Measurements from ENCODE around the gene OR52N2.

OR52N2 gene

DNA sequence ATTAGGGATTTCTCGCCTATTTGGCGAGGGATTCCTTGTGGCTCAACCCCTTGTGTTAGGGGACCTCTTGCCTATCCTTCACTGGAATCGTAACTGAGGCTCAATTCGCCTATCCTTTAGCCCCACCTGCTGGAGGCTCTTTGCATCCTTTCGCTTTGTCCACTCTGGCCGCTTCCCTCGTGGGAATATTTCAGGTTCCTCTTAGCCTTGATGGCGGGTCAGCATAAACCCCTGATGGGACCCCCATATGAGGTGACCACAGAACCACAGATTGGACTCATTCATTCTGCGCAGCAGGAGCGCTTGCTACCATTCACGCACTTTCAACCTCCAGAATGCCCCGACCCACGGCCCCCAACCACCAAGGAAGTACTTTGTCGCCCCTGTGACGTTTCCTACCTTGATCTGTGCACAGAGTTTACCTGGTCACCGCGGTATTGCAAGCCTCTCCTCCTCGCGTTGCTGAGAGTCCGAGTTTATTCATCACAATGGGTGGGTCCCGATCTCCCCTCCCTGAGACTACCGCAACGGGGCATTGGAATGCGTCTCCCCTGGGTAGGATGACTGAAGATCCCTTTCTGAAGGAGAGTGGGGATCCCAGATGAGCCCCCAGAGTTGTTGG, at the start of gene OR52N2:
OR52N2 (plus strand) TSS at position 425 of the 622 bp plus-strand sequence. CDS start 11,412 bp downstream, outside the sequence.
- DNase-seq (ENCODE audit: low spot score): peak; percentile 36

DNA sequence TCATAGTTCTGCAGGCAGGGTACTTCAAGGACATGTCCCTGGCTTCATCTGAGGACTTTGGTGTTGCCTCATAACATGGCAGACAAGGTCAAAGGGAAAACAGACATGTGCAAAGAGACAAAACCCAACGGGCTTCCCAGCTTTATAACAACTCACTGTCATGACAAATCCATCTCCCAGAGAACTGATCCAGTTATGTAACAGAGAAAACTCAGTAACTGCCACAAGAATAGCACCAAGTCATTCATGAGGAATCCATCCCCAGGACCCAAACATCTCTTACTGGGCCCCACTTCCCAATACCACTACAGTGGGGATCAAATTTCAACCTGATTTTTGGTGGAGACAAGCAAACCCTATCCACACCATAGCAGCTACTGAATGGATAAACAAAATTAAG, 41.7 kb upstream of the OR52N2 start:
- DNase-seq (ENCODE audit: low spot score): no peak

DNA sequence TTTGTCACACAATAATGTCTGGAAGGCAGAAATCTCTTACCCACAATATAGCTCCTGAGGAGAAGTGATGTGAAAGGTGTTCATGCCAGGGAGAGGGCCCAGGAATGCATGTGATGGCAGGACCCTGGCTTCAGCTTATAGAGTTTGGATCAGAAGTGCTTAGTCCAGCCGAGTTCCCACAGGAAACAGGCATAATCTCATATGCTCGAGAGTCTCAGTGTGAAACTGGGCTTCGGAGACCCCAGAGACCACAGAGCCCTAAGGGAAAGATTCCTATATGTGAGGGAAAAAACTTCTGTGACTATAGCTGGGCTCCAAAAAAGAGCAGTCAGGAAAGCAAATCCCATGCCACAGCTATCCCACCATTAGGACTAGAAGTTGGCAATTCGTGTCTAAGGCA, 25.5 kb upstream of the OR52N2 start, which contains the start of gene OR52N5:
OR52N5 (minus strand) TSS at position 101 of the 400 bp plus-strand sequence. CDS start 4,721 bp downstream, outside the sequence.
- no peak for DNase-seq (ENCODE audit: low spot score)

DNA sequence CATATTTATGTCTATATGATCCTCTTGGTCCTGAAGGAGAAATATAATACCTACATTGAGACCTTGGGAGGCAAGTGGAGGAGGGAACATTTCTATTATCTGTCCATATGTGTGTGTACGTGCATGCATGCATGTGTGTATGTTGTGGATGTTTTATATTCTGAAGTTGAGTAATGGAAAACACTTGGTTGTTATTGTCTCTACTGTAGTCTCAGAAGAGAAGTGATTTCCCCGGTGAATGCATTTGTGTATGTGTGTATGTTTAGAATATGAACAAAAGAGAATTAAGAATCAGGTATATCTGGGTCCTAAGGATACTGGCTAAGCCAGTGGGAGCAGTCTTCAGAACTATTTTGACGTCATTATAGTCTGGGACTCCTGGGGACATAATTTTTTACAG, 17.6 kb upstream of the OR52N2 start, which contains the start of gene OR52N1:
OR52N1 (minus strand) TSS at position 101 of the 400 bp plus-strand sequence. CDS start 2,449 bp downstream, outside the sequence.
- no peak for DNase-seq (ENCODE audit: low spot score)

DNA sequence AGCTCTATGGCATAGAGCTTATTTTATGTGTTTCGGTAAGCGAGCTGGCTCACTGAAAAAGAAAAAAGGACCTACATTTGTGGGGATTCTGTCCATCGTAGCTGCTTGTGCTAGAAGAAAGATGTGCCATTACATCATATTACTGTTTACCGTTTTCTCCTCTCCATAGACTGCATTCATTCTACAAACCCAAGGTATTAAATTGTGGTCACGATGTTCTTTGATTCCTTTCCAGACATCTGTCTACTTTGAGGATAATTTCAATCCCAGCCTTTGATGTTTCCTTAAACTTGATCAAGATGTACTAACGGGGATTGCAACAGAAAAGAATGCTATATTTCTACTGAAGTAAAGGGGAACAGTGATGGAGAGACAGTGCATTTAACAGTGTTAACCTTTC, 12.2 kb upstream of the OR52N2 start:
- DNase-seq (ENCODE audit: low spot score): no peak

DNA sequence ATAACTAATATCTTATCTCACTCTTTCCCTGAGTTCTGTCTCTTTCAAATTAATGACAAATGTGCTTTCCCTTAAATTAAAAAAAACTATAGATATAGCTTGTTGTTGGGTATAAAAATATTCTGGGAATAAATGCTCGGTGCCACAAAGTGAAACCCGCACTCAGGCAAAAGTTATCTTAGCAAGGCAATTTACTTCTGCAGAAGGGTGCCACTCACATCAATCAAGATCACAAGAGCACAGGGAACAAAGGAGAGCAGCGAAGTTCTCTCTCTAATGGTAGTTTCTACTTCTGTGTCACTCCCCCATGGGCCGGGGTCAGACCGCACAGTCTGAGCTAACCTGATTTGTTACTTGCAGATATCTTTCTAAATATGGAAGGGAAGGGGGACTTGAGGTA, 4.7 kb upstream of the OR52N2 start:
- DNase-seq (ENCODE audit: low spot score): no peak

DNA sequence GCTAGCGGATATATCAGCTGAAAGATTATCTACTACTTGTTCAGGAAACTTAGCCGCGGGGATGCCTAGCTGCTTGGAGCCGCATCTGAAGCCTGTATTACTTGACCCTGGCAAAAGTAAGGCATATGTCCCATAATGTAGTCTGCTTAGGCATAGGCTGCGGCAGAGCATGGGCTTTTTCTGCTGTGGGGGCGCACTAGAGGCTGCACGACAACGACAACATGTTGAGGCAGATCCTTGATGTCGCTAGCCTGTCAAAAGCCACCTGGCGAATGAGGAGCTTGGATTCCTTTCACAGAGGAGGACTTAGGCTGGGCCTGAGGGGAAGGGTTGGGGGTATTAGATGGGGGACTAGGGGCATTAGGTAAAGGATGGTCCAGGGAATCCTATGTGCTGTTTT, 1.1 kb upstream of the OR52N2 start:
- DNase-seq (ENCODE audit: low spot score): no peak

DNA sequence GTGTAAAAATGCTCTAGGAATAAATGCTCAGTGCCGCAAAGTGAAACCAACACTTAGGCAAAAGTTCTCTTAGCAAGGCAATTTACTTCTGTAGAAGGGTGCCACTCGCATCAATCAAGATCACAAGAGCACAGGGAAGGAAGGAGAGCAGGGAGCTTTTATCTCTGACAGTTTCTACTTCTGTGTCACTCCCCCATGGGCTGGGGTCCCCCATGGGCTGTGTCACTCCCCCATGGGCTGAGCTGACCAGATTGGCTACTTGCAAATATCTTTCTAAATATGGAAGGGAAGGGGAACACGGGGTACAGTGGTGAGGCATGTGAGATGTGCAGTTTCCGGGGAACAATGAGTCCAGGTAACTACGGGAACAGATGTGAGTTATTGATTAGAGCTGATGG, 397 bp downstream of the OR52N2 start:
- no peak for DNase-seq (ENCODE audit: low spot score)

DNA sequence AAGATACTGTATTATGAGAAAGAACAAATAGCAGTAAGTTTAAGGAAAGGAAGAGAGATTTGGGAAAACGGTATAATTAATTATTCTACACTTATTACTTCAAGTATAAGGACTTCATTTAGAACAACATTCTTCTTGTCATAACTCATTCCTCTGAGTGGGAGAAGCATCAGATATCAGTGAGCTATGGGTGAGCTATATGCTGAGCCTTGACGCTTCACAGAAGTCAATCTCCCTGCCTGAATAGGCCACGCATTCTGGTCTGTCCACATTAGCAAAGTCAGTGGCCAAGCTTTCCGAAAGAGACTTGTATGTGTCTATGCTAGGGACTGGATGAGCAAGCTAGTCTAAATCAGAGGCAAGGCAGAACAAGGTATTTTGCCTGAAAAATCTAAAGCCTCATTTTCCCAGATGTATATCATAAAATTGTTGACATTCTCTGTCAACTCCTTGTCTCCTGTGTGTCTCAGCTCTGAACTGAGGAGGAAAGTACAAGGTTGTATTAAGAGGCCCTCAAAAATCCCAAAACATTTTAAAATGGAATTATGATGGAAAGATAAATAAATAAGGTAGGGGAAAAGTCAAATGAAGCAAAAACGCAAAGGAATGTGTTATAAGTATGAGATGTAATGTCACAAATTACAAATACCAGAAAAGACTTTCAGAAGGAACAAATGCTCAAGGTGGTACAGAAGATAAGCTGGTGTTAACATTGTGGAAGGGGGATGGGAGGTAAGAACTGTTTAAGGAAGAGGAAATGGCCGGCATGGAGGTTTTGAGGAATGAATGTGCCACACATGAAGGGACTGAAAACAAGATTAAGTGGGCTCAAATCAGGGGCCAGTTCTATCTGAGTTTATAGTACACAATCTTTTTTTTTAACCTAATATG, 1.4 kb downstream of the OR52N2 start:
- DNase-seq (ENCODE audit: low spot score): no peak

DNA sequence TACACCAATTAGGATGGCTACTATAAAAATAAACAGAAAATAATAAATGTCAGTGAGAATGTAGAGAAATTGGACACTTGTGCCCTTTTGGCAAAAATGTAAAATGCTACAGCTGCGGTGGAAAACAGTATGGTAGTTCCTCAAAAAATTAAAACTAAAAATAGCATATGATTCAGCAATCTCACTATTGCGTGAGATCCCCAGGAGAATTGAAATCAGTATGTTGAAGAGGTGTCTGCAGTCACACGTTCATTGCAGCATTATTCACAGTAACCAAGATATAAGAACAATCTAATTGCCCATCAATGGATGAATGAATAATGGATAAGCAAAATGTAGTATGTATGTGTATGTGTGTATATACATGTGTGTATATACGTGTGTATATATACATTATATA, 6.8 kb downstream of the OR52N2 start:
- no peak for DNase-seq (ENCODE audit: low spot score)

DNA sequence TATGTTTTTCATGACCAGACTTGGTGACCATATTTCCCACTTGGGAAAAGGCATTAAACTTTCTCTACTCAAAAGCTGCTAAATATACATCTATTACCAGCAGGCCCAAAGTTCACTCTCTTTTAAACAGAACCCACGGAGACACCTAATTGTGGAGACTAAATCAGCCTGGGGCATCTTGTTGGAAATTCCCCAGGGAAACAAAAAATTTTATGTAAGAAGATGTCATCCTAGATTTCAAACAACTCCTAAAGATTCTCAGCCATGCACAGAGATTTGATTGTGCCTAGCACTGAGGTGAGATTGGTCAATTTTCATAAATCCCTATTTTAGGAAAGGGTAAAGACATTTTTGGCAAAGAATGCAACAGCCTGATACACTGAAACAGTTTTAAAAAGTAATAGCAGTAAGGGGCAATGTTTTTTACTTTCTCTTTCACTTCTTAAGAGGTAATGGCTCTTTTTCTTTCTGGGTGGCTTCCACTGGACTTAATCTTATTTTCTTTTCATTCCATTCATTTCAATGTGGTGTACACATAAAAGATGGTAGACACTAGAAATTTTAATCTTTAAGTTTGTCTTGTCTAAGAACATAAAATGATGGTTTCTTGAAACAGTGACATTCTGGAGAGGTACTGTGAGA, 9.6 kb downstream of the OR52N2 start:
- no peak for DNase-seq (ENCODE audit: low spot score)

DNA sequence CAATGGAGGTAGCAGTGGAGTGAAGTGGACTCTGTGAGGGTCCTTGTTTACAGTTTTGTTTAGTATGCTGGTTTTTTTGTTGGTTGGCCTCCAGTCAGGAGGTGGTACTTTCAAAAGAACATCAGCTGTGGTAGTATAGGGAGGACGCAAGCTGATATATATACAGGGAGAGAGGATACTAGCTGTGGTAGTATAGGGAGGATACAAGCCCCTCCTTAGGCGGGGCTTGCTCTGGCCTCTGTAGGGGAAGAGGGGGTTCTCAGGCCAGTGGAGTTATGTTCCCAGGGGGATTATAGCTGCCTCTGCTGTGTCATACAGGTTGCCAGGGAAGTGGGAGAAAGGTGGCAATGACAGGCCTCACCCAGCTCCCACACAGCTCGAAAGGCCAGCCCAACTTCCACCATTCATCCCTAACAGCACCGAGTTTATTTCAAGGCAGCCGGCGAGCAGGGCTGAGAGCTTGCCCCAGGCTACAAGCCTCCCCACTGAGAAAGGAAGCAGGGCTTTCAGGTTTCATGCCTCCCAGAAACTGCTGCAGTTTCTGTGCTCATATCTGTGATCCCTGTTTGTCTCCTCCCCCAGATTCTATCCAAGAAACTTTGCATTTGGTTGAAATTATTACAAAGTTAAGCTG, 22.6 kb downstream of the OR52N2 start:
- no peak for DNase-seq (ENCODE audit: low spot score)

DNA sequence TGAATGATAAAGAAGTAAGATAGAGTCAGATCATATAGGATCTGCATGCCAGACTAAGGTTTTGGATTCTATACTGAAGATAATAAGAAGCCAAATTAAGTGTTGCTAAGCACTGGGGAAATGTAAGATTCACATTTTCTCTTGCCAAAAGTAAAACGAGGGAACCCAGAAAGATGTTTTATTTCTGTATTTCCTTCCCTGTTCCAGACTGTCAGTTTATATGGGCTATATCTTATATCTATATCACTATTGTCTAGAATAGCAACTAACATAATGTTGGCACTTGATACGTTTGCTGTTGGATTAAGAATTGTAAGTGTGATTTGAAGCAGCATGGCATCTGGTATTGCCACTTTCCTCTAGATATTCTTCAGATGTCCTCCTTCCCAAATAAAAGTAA, 24.7 kb downstream of the OR52N2 start:
- no peak for DNase-seq (ENCODE audit: low spot score)

DNA sequence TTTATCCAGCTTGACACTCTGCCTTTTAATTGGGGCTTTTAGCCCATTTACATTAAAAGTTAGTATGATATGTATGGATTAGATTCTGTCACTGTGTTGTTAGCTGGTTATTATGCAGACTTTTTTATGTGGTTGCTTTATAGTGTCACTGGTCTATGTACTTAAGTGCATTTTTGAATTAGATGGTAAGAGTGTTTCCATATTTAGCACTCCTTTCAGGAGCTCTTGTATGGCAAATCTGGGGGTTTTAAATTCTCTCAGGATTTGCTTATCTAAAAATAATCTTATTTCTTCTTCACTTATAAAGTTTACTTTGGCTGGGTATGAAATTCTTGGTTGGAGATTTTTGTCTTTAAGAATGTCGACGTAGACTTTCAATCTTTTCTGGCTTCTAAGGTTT, 29.0 kb downstream of the OR52N2 start:
- no peak for DNase-seq (ENCODE audit: low spot score)

DNA sequence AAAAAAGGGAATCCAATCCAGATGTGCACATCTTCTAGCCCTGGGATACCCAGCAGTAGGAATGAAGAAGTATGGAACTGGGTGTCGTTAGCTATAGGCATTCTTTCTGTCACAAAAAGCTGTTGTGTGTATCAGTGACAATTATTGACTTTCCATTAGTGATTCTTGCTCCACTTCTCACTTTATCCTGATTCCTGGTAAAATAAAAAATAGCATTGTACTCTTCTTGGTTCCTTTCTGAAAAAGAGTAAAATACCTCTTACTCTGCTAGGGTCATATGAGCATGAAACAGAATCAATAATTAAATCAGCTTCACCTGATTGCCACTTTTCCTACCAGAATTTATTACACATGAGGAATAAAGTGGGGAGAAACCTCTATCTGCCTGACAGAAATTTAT, 33.1 kb downstream of the OR52N2 start, which contains the start of gene OR52E6:
OR52E6 (minus strand) TSS at position 101 of the 400 bp plus-strand sequence; CDS start at position 101, 0 bp downstream.
- no peak for DNase-seq (ENCODE audit: low spot score)

DNA sequence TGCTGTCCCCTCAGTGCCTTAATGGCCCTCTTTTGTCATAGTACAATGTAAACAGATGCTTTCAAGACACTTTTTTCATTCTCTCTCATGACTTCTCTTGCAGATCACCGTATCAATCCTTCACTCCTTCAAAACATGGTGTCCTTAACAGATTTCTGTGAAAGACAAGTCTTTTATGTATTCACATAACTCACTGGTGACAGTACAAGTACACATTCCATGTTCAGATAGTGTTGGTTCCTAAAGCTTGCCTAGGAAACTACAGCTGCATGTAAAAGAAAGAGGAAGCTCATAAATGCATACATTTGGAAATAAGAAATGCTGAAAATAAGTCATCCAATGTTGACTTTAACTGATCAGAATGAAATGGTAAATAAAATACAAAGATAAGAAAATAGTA, 38.0 kb downstream of the OR52N2 start:
- no peak for DNase-seq (ENCODE audit: low spot score)

DNA sequence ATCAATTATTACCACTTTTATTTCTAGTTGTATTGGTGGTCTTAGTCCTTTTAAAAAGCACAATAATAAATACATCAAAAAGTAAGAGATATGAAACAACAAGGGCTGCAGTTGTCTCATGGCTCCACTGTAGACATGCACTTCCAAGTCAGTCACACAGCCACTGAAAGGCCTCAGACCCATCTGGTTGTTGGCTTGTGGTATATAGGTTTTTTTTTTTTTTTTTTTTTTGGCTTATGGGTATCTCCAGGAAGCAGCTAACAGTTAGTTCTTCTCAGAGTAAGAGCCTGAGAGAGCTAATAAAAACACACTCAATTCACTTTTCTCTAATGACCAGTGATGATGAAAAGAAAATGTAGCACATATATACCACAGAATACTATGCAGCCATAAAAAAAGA, 39.0 kb downstream of the OR52N2 start:
- no peak for DNase-seq (ENCODE audit: low spot score)

DNA sequence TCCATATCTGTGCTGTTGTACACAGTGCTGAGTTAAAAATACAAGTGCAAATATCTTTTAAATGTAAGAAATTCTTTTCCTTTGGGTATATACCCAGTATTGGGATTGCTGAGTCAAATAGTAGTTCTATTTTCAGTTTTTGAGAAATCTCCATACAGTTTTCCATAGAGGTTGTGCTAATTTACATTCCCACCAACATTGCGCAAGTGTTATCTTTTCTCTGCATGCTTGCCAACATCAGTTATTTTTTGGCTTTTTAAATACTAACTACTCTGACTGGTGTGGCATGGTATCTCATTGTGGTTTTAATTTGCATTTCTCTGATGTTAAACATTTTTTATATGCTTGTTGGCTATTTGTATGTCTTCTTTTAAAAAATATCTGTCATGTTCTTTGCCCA, 42.3 kb downstream of the OR52N2 start:
- no peak for DNase-seq (ENCODE audit: low spot score)

DNA sequence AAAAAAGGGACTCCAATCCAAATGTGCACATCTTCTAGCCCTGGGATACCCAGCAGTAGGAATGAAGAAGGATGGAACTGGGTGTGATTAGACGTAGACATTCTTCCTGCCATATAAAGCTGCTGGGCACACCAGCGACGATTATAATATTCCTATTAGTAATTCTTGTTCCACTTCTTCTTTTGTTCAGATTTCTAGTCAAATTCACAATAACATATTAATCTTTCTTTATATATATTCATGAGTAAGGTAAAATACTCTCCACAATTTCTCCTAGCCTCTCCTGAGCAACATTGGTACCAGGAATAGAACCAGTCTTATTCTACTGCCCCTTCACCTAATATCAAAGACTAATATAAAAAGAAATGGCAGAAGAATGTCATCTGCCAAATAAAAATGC, 48.9 kb downstream of the OR52N2 start, which contains the start of gene OR52E8:
OR52E8 (minus strand) TSS at position 101 of the 400 bp plus-strand sequence; CDS start at position 101, 0 bp downstream.
- no peak for DNase-seq (ENCODE audit: low spot score)

DNA sequence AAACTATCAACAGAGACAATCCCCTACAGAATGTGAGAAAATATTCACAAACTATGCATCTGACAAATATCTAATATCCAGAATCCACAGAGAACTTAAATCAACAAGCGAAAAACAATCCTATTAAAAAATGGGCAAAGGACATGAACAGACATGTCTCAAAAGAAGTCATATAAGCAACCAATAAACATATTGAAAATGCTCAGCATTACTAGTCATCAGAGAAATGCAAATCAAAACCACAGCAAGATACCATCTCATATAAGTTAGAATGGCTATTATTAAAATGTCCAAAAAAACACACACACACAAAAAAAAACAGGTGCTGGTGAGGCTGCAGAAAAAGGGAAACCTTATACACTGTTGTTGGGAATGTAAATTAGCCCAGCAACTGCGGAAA, 57.1 kb downstream of the OR52N2 start:
- no peak for DNase-seq (ENCODE audit: low spot score)
